ENCODE measurements around the gene MAP4.

The MAP4 gene

DNA sequence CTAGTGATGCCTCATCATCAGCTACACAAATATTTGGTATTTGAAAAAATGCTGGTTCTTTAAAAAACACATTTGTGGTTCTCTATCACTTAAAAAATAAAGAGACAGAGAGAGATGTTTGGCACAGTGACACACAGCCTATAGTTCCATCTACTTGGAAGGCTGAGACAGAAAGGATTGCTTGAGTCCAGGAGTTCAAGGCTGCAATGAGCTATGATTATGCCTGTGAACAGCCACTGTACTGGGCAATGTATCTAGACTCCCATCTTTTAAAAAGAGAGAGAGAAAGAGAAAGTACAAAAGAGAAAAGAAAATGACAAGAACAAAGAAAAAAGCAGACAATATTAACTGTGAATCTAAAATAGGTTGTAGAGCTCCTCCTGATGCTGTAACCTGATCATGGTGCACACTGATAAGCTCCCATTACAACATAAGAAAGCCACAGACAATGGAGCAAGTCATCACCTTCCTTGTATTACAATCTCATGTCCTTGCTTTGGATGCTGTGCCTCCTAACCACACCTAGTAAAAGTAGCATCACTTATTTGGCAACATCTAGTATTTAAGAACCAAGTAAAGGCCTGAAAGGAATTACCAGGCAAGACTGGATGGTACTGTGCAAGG is 31.7 kb upstream of the MAP4 start:
- DNase-seq (ENCODE audit: low read depth) = no peak
- no peak overlapping the region for H3K4me3 ChIP-seq (ENCODE audit: low read depth, low read length)
- TF ChIP-seq, protein P1, sequence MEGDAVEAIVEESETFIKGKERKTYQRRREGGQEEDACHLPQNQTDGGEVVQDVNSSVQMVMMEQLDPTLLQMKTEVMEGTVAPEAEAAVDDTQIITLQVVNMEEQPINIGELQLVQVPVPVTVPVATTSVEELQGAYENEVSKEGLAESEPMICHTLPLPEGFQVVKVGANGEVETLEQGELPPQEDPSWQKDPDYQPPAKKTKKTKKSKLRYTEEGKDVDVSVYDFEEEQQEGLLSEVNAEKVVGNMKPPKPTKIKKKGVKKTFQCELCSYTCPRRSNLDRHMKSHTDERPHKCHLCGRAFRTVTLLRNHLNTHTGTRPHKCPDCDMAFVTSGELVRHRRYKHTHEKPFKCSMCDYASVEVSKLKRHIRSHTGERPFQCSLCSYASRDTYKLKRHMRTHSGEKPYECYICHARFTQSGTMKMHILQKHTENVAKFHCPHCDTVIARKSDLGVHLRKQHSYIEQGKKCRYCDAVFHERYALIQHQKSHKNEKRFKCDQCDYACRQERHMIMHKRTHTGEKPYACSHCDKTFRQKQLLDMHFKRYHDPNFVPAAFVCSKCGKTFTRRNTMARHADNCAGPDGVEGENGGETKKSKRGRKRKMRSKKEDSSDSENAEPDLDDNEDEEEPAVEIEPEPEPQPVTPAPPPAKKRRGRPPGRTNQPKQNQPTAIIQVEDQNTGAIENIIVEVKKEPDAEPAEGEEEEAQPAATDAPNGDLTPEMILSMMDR (IDR thresholded peaks at IDR 0.05; ENCODE audit: insufficient read depth, low read depth, low read length, missing control alignments) = no peak

DNA sequence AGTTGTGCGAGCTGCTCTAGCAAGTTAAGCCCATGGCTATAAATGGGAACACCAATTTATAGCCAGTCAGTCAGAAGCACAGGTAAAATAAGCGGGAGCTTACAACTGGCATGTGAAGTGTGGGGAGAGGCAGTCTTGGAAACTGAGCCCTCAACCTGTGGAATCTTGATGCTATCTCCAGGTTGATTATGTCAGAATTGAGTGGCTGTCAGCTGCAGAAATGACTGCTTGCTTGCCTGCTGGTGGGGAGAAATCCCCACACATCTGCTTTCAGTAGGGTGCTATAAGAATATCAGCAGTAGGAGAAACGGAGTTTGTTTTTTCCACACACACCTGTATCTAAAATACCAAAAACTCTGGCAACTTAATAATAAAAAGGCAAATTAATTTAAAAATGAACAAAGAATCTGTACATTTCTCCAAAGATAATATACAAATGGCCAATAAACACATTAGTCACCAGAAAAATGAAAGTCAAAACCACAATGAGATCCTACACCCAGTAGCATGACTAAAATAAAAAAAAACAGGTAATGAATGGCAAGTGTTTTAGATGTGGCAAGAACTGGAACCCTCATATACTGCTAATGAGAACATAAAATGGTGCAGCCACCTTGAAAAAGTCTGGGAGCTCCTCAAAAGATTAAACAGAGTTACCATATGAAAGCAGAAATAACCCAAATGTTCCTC is 26.0 kb upstream of the MAP4 start:
- TF ChIP-seq, protein P1 (IDR thresholded peaks at IDR 0.05; ENCODE audit: insufficient read depth, low read depth, low read length, missing control alignments) = no peak
- peak; percentile 37 for DNase-seq (ENCODE audit: low read depth)
- H3K4me3 ChIP-seq (ENCODE audit: low read depth, low read length) = no peak overlapping the region

- DNase-seq (ENCODE audit: low read depth) = peak; percentile 7
- TF ChIP-seq, protein P1 (IDR thresholded peaks at IDR 0.05; ENCODE audit: insufficient read depth, low read depth, low read length, missing control alignments) = no peak
- no peak overlapping the region for H3K4me3 ChIP-seq (ENCODE audit: low read depth, low read length)
These were observed 23.4 kb upstream of the MAP4 start for GRCh38 chr3:48039487-48040190.

DNA sequence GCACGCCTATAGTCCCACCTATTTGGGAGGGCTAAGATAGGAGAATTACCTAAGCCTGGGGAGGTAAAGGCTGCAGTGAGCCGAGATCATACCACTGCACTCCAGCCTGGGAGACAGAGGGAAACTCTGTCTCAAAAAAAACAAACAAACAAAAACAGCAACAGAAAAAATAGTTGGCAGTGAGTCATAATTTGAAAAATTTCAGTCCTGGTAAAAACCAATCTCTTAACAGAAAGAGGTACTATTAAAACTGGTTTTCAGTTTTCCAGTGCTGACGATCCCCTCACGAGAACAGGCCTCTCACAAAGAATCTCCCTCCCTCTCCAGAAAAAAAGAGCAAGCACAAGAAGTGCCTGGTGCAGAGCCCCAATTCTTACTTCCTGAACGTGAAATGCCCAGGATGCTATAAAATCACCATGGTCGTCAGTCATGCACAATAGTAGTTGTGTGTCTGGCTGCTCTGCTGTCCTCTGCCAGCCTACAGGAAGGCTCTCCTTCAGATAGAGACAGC is 22.8 kb upstream of the MAP4 start:
- no peak overlapping the region for H3K4me3 ChIP-seq (ENCODE audit: low read depth, low read length)
- DNase-seq (ENCODE audit: low read depth) = peak; percentile 13
- TF ChIP-seq, protein P1 (IDR thresholded peaks at IDR 0.05; ENCODE audit: insufficient read depth, low read depth, low read length, missing control alignments) = no peak

- H3K4me3 ChIP-seq (ENCODE audit: low read depth, low read length) = no peak overlapping the region
- TF ChIP-seq, protein P1 (IDR thresholded peaks at IDR 0.05; ENCODE audit: insufficient read depth, low read depth, low read length, missing control alignments) = no peak
- peak; percentile 6 for DNase-seq (ENCODE audit: low read depth)
These were observed 17.8 kb upstream of the MAP4 start for GRCh38 chr3:48034000-48034516.

- TF ChIP-seq, protein P1 (IDR thresholded peaks at IDR 0.05; ENCODE audit: insufficient read depth, low read depth, low read length, missing control alignments) = no peak
- peak; percentile 18 for DNase-seq (ENCODE audit: low read depth)
- no peak overlapping the region for H3K4me3 ChIP-seq (ENCODE audit: low read depth, low read length)
These were observed 14.0 kb upstream of the MAP4 start for GRCh38 chr3:48030188-48030587.

Data from GM12865 (cell line).